ENCODE results near the gene LRRC4C. TPM values are rescaled to one million over a fixed set of nuclear protein-coding genes. Genes with fewer than 3 reads are reported as not detected.

Gene LRRC4C
- total RNA-seq, 1 donor from 2014 or later, result 5.5 TPM

DNA sequence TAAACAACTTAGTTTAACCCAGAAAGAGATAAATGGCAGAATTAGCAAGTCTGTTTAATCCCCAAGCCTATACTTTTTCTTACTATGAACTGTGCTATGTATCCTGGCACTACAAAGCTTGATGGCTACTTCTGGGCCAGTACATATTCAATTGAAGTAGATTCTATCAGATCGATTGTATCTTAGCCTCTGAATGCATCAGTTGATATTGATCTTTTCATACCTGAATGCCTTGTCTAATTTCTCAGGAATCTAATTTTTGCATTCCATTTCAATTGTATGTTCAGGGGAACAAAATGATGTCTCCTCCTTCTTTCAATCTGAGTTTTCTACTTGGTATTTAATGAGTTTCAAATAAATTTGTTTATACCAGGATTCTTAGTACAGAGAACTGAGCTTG, 1137.9 kb downstream of the LRRC4C start:
- Mint-ChIP-seq H3K36me3 (ENCODE audit: low read depth) (no peaks in the 10 kb centered on the region), H3K4me1 (no peaks in the 10 kb centered on the region), H3K27ac (ENCODE audit: unreplicated experiment) (no peak overlapping the region), H3K27me3 (ENCODE audit: low read depth) (no peaks in the 10 kb centered on the region), H3K9me3 (no peaks in the 10 kb centered on the region), H3K4me3 (no peak overlapping the region)
- DNase-seq (ENCODE audit: low read depth, low spot score), result no peak
- TF ChIP-seq, protein P1, sequence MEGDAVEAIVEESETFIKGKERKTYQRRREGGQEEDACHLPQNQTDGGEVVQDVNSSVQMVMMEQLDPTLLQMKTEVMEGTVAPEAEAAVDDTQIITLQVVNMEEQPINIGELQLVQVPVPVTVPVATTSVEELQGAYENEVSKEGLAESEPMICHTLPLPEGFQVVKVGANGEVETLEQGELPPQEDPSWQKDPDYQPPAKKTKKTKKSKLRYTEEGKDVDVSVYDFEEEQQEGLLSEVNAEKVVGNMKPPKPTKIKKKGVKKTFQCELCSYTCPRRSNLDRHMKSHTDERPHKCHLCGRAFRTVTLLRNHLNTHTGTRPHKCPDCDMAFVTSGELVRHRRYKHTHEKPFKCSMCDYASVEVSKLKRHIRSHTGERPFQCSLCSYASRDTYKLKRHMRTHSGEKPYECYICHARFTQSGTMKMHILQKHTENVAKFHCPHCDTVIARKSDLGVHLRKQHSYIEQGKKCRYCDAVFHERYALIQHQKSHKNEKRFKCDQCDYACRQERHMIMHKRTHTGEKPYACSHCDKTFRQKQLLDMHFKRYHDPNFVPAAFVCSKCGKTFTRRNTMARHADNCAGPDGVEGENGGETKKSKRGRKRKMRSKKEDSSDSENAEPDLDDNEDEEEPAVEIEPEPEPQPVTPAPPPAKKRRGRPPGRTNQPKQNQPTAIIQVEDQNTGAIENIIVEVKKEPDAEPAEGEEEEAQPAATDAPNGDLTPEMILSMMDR (conservative IDR thresholded peaks at IDR 0.05), result no peak

DNA sequence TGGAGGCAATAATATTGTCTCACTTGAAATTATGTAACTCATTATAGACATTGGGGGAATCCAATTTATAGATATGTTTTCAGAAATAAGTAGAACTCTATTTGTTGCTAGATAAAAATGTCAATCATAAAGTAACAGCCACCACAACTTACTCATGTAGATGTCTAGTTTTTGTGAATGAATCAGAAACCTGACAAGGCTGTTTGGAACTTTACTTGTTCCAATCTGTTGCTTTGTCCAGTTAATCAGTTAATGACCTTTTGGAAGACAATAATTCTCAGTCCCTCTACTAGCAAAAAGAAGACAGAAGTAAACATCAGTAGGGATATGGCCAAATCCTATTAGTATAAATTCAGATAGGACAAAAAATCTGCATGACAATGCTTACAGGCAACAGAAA, 1143.3 kb downstream of the LRRC4C start:
- Mint-ChIP-seq H3K36me3 (ENCODE audit: low read depth) (no peaks in the 10 kb centered on the region), H3K9me3 (peaks cover 4% of the 10 kb centered on the region), H3K4me1 (no peaks in the 10 kb centered on the region), H3K27ac (ENCODE audit: unreplicated experiment) (no peak overlapping the region), H3K4me3 (no peak overlapping the region), H3K27me3 (ENCODE audit: low read depth) (no peaks in the 10 kb centered on the region)
- DNase-seq (ENCODE audit: low read depth, low spot score), result no peak
- TF ChIP-seq, protein P1 (conservative IDR thresholded peaks at IDR 0.05), result no peak

DNA sequence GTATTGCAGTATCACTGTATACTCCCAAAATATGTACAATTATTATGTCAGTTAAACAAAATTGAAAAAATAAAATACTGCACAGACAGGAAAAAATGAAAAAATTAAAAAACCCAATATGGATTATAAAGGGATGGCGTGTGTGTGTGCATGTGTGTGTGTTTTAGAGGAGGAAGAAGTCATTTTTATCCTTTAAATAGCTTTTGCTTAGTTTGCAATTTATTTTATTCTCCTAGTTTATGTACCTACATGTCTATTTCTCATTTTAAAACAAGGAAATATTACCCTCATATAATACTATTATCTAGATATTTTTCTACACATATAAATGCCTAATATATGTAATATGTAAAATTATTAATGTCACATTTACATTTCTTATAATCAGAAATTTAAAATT, 1144.3 kb downstream of the LRRC4C start:
- Mint-ChIP-seq H3K9me3 (peaks cover 4% of the 10 kb centered on the region), H3K4me1 (no peaks in the 10 kb centered on the region), H3K4me3 (no peak overlapping the region), H3K27me3 (ENCODE audit: low read depth) (no peaks in the 10 kb centered on the region), H3K36me3 (ENCODE audit: low read depth) (no peaks in the 10 kb centered on the region), H3K27ac (ENCODE audit: unreplicated experiment) (no peak overlapping the region)
- DNase-seq (ENCODE audit: low read depth, low spot score), result no peak
- TF ChIP-seq, protein P1 (conservative IDR thresholded peaks at IDR 0.05), result no peak

DNA sequence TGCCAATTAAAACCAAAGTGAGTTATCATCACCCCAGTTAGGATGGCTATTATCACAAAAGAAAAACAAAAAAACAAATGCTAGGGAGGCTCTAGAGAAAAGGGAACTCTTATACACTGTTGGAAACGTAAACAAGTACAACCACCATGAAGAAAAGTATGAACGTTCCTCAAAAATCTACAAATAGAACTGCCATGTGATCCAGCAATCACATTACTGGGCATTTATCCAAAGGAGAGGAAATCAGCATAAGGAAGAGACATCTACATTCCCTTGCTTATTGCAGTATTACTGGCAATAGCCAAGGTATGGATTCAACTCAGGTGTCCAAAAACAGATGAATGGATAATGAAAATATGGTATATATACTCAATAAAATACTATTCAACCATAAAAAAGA, 1145.1 kb downstream of the LRRC4C start:
- Mint-ChIP-seq H3K4me1 (no peaks in the 10 kb centered on the region), H3K27me3 (ENCODE audit: low read depth) (no peaks in the 10 kb centered on the region), H3K9me3 (peaks cover 4% of the 10 kb centered on the region), H3K36me3 (ENCODE audit: low read depth) (no peaks in the 10 kb centered on the region), H3K4me3 (no peak overlapping the region), H3K27ac (ENCODE audit: unreplicated experiment) (no peak overlapping the region)
- DNase-seq (ENCODE audit: low read depth, low spot score), result no peak
- TF ChIP-seq, protein P1 (conservative IDR thresholded peaks at IDR 0.05), result no peak

DNA sequence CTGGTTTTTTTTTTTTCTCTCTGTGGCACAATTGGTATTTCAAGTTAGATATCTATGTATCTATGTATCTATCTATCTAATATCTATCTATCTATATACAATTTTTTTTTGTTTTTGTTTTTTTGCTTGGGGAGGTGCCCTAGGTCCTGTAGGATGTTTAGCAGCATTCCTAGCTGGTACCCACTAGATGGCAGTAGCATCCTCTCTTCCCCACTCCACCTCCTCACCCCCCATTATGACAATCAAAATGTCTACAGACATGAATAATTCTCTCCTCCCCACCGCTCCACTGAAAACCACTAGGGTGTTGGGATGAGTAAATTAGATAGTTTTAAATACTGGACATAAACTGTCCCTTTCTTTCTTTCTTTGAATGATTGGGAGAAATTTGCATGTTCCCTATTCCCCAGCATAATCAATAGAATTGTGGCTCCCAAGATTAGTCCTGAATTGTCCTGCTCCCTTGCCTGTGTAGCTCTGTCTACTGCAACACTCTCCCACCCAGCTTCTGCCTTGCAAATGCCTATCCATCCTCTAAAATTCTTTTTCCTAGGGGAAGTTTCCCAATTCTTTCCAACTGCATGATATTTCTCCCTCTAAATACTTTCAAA, 1152.4 kb downstream of the LRRC4C start:
- peaks cover 6% of the 10 kb centered on the region for H3K4me1 Mint-ChIP-seq
- DNase-seq (ENCODE audit: low read depth, low spot score), result peak; percentile 12

More for the DNA sequence above, 1152.4 kb downstream of the LRRC4C start:
- H3K27me3 Mint-ChIP-seq (ENCODE audit: low read depth), result no peaks in the 10 kb centered on the region
- no peak overlapping the region for H3K4me3 Mint-ChIP-seq
- H3K36me3 Mint-ChIP-seq (ENCODE audit: low read depth), result no peaks in the 10 kb centered on the region
- H3K27ac Mint-ChIP-seq (ENCODE audit: unreplicated experiment), result no peak overlapping the region
- peaks cover 4% of the 10 kb centered on the region for H3K9me3 Mint-ChIP-seq
- TF ChIP-seq, protein P1 (conservative IDR thresholded peaks at IDR 0.05), result peak; percentile 75

Data from neural crest cell (in vitro differentiated cells).